HEK293 (cell line): ENCODE data around the gene TXNDC2.

Experiments
- CTCF ChIA-PET: fragments of 350-600 bp; formaldehyde crosslinking; extraction: SDS; loops from one replicate; lab custom pipeline; 2021; ENCODE audit warnings: antibody characterized with exemption; lab: Yijun Ruan, JAX
- POLR2A ChIA-PET: fragments of 300-600 bp; formaldehyde crosslinking; extraction: SDS; loops from one replicate; lab custom pipeline; 2020; ENCODE audit warnings: antibody characterized with exemption, inconsistent platforms; lab: Yijun Ruan, JAX
- H3K27ac ChIP-seq: fragments of 200-500 bp; sonication (Bioruptor generic); 2 replicates; pipeline ENCODE4 v1.5.1; 2014; ENCODE audit warnings: low read depth, low read length, control low read depth, inconsistent platforms; ENCODE audit errors: extremely low read depth
- H3K36me3 ChIP-seq, 2 experiments: fragments of 200-500 bp in 1 of 2; sonication (Bioruptor generic) in 1 of 2; 1 replicate in 1 of 2; 2 replicates in 1 of 2; pipeline ENCODE4 v1.5.1; 2014 to 2017; ENCODE audit warnings: inconsistent platforms in 2 of 2, low read length in 2 of 2; ENCODE audit not compliant: control insufficient read depth in 2 of 2, insufficient read depth in 1 of 2
- H3K4me1 ChIP-seq: fragments of 200-500 bp; sonication (Bioruptor generic); 2 replicates; pipeline ENCODE4 v1.5.1; 2014; ENCODE audit warnings: mild to moderate bottlenecking, low read length, inconsistent platforms; ENCODE audit not compliant: control insufficient read depth, insufficient read depth
- H3K4me3 ChIP-seq: 2 replicates; pipeline ENCODE4 v1.5.1; 2011; ENCODE audit warnings: low read depth, mild to moderate bottlenecking, control low read depth, low read length, moderate library complexity
- H3K9me3 ChIP-seq: fragments of 200-500 bp; sonication (Bioruptor generic); 2 replicates; pipeline ENCODE4 v1.5.1; 2014; ENCODE audit warnings: low read depth, low read length, inconsistent platforms; ENCODE audit not compliant: control insufficient read depth, insufficient read depth
- HOXD13 ChIP-seq: sonication (generic); formaldehyde crosslinking; IDR thresholded peaks from 2 replicates; pipeline ENCODE4 v1.8.0; 2022; ENCODE audit warnings: missing genetic modification reagents, borderline replicate concordance
- MYNN ChIP-seq: fragments of 450-650 bp; formaldehyde crosslinking; IDR thresholded peaks from 2 replicates; pipeline ENCODE4 v1.5.1; 2016; ENCODE audit warnings: missing biosample characterization, missing genetic modification characterization, borderline replicate concordance
- SCRT2 ChIP-seq: fragments of 450-650 bp; formaldehyde crosslinking; IDR thresholded peaks from 2 replicates; pipeline ENCODE4 v1.5.1; 2016; ENCODE audit warnings: missing biosample characterization, missing genetic modification characterization
- ZFP37 ChIP-seq: fragments of 450-650 bp; formaldehyde crosslinking; IDR thresholded peaks from 2 replicates; pipeline ENCODE4 v1.5.1; 2016; ENCODE audit warnings: missing biosample characterization, missing genetic modification characterization
- ZNF114 ChIP-seq: fragments of 450-650 bp; formaldehyde crosslinking; IDR thresholded peaks from 2 replicates; pipeline ENCODE4 v1.5.0; 2017; ENCODE audit warnings: missing biosample characterization, missing genetic modification characterization
- ZNF184 ChIP-seq: fragments of 450-650 bp; IDR thresholded peaks from 2 replicates; pipeline ENCODE4 v1.5.1; 2018; ENCODE audit warnings: missing biosample characterization, mild to moderate bottlenecking, missing genetic modification characterization
- ZNF202 ChIP-seq: fragments of 450-650 bp; formaldehyde crosslinking; IDR thresholded peaks from 2 replicates; pipeline ENCODE4 v1.5.1; 2016; ENCODE audit warnings: missing biosample characterization, missing genetic modification characterization, borderline replicate concordance
- ZNF394 ChIP-seq: fragments of 450-650 bp; formaldehyde crosslinking; IDR thresholded peaks from 2 replicates; pipeline ENCODE4 v1.5.1; 2016; ENCODE audit warnings: missing biosample characterization, missing genetic modification characterization, mild to moderate bottlenecking, moderate library complexity, borderline replicate concordance
- ZNF501 ChIP-seq: fragments of 450-650 bp; formaldehyde crosslinking; IDR thresholded peaks from 2 replicates; pipeline ENCODE4 v1.5.1; 2016; ENCODE audit warnings: missing biosample characterization, missing genetic modification characterization
- ZNF629 ChIP-seq: fragments of 450-650 bp; formaldehyde crosslinking; IDR thresholded peaks from 2 replicates; pipeline ENCODE4 v1.5.1; 2017; ENCODE audit warnings: missing biosample characterization, missing genetic modification characterization
- ZNF747 ChIP-seq: fragments of 450-650 bp; formaldehyde crosslinking; IDR thresholded peaks from 2 replicates; pipeline ENCODE4 v1.5.1; 2016; ENCODE audit warnings: missing biosample characterization, missing genetic modification characterization
- ZNF76 ChIP-seq: fragments of 450-650 bp; formaldehyde crosslinking; IDR thresholded peaks from 2 replicates; pipeline ENCODE4; 2016; ENCODE audit warnings: low read depth, missing biosample characterization, missing genetic modification characterization, borderline replicate concordance
- ZXDB ChIP-seq: fragments of 450-650 bp; formaldehyde crosslinking; IDR thresholded peaks from 2 replicates; pipeline ENCODE4 v1.5.1; 2016; ENCODE audit warnings: missing biosample characterization, missing genetic modification characterization
- TF ChIP-seq, protein P1 (sequence below): fragments of 450-650 bp; formaldehyde crosslinking; IDR thresholded peaks from 2 replicates; pipeline ENCODE4 v1.5.1; 2016; ENCODE audit warnings: missing biosample characterization, missing genetic modification characterization
- TF ChIP-seq, protein P2 (sequence below): fragments of 450-650 bp; formaldehyde crosslinking; IDR thresholded peaks from 2 replicates; pipeline ENCODE4 v1.5.1; 2016; ENCODE audit warnings: missing biosample characterization, missing genetic modification characterization
- TF ChIP-seq, protein P3 (sequence below): fragments of 450-650 bp; formaldehyde crosslinking; IDR thresholded peaks from 2 replicates; pipeline ENCODE4 v1.5.1; 2017; ENCODE audit warnings: missing biosample characterization, missing genetic modification characterization
- TF ChIP-seq, protein P4 (sequence below): fragments of 450-650 bp; formaldehyde crosslinking; IDR thresholded peaks from 2 replicates; pipeline ENCODE4 v1.5.1; 2016; ENCODE audit warnings: missing biosample characterization, missing genetic modification characterization, low read depth

TXNDC2 gene

DNA sequence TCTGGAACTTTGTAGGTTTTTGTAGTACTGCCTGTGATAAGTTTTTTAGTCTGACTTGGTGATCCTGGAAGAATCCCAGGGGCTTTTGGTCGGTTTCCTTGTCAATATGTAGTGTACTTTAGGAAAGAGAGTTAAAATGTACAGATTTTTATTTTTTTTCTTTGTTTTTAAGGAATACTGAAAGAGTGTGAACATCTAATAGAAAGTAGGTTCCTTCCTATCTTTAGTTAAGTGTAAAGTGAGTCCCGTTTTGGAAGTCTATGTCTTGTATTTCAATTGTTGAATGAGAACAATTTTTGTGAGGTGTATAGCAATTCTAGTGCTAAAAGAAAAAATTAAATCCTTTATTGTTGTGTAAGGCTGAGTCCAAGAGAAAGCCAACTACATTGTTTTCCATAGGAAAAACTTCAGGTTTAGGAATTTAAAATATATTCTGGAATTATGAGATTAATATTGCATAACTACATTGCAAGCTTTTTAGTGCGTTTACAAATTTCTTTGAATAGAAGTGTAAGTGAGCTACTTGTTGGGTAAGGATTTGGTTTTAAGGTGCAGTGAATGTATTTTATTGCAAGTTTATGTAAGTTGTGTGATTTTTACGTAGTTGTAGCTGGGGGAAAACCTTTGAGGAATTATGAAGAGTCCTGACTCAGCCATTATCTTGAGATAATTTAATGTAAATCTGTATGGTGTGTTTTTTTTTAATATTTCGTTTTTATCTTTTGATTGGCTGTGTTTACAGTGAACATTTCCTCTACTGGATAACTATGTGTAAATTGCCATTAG lies 29.7 kb downstream of the TXNDC2 start:
- POLR2A ChIA-PET, result interaction anchor here (0.9 to 2.7 kb wide), 4 partner anchors 8 to 87 kb away, joined by 3 to 22 read pairs (median 4); no protein-coding TSS in a partner anchor
- peaks cover 23% of the 10 kb centered on the region for H3K4me1 ChIP-seq
- H3K36me3 ChIP-seq, result no peaks in the 10 kb centered on the region
- H3K9me3 ChIP-seq, result no peaks in the 10 kb centered on the region
- TF ChIP-seq ZNF394 (tag by site-specific recombination) (no peak), ZXDB (tag by site-specific recombination) (no peak; the same call in 1 of the 2 replicates), ZNF76 (tag by site-specific recombination) (no peak), ZNF501 (tag by site-specific recombination) (0 out of 2 replicates have a peak, but pooled peaks have one; percentile 9), HOXD13 (CRISPR knock-in tag) (no peak), ZFP37 (0 out of 2 replicates have a peak, but pooled peaks have one; percentile 14), ZNF629 (tag by site-specific recombination) (no peak), ZNF747 (no peak), MYNN (tag by site-specific recombination) (no peak), ZNF114 (tag by site-specific recombination) (no peak), ZNF184 (tag by site-specific recombination) (no peak), ZNF202 (tag by site-specific recombination) (no peak), SCRT2 (0 out of 2 replicates have a peak, but pooled peaks have one; percentile 12)
- TF ChIP-seq, protein P1, sequence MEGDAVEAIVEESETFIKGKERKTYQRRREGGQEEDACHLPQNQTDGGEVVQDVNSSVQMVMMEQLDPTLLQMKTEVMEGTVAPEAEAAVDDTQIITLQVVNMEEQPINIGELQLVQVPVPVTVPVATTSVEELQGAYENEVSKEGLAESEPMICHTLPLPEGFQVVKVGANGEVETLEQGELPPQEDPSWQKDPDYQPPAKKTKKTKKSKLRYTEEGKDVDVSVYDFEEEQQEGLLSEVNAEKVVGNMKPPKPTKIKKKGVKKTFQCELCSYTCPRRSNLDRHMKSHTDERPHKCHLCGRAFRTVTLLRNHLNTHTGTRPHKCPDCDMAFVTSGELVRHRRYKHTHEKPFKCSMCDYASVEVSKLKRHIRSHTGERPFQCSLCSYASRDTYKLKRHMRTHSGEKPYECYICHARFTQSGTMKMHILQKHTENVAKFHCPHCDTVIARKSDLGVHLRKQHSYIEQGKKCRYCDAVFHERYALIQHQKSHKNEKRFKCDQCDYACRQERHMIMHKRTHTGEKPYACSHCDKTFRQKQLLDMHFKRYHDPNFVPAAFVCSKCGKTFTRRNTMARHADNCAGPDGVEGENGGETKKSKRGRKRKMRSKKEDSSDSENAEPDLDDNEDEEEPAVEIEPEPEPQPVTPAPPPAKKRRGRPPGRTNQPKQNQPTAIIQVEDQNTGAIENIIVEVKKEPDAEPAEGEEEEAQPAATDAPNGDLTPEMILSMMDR (tag by site-specific recombination), result no peak
- TF ChIP-seq, protein P2, sequence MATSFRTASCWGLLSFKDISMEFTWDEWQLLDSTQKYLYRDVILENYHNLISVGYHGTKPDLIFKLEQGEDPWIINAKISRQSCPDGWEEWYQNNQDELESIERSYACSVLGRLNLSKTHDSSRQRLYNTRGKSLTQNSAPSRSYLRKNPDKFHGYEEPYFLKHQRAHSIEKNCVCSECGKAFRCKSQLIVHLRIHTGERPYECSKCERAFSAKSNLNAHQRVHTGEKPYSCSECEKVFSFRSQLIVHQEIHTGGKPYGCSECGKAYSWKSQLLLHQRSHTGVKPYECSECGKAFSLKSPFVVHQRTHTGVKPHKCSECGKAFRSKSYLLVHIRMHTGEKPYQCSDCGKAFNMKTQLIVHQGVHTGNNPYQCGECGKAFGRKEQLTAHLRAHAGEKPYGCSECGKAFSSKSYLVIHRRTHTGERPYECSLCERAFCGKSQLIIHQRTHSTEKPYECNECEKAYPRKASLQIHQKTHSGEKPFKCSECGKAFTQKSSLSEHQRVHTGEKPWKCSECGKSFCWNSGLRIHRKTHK (tag by site-specific recombination), result no peak
- TF ChIP-seq, protein P3, sequence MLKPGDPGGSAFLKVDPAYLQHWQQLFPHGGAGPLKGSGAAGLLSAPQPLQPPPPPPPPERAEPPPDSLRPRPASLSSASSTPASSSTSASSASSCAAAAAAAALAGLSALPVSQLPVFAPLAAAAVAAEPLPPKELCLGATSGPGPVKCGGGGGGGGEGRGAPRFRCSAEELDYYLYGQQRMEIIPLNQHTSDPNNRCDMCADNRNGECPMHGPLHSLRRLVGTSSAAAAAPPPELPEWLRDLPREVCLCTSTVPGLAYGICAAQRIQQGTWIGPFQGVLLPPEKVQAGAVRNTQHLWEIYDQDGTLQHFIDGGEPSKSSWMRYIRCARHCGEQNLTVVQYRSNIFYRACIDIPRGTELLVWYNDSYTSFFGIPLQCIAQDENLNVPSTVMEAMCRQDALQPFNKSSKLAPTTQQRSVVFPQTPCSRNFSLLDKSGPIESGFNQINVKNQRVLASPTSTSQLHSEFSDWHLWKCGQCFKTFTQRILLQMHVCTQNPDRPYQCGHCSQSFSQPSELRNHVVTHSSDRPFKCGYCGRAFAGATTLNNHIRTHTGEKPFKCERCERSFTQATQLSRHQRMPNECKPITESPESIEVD (tag by site-specific recombination), result peak; percentile 72
- TF ChIP-seq, protein P4, sequence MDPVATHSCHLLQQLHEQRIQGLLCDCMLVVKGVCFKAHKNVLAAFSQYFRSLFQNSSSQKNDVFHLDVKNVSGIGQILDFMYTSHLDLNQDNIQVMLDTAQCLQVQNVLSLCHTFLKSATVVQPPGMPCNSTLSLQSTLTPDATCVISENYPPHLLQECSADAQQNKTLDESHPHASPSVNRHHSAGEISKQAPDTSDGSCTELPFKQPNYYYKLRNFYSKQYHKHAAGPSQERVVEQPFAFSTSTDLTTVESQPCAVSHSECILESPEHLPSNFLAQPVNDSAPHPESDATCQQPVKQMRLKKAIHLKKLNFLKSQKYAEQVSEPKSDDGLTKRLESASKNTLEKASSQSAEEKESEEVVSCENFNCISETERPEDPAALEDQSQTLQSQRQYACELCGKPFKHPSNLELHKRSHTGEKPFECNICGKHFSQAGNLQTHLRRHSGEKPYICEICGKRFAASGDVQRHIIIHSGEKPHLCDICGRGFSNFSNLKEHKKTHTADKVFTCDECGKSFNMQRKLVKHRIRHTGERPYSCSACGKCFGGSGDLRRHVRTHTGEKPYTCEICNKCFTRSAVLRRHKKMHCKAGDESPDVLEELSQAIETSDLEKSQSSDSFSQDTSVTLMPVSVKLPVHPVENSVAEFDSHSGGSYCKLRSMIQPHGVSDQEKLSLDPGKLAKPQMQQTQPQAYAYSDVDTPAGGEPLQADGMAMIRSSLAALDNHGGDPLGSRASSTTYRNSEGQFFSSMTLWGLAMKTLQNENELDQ (tag by site-specific recombination), result no peak
- TF ChIP-seq, all 188 proteins: peak for 4
- peak overlapping the region; percentile 96 for H3K27ac ChIP-seq
- peak overlapping the region; percentile 86 for H3K4me3 ChIP-seq
- CTCF ChIA-PET, result interaction anchor here (0.7 kb wide), 3 partner anchors 11 to 35 kb away, joined by 3 to 4 read pairs (median 3); no protein-coding TSS in a partner anchor
